Neural progenitor cell (in vitro differentiated cells): ENCODE results near the gene PUS7L.

ENCODE experiments used
- EZH2 ChIP-seq: fragments of 200-600 bp; sonication (generic); IDR thresholded peaks from 2 replicates; pipeline ENCODE4 v1.6.1; 2017; ENCODE audit warnings: antibody characterized with exemption, mild to moderate bottlenecking, moderate library complexity
- TF ChIP-seq, protein P1 (sequence below): fragments of 200-600 bp; sonication (generic); IDR thresholded peaks from 2 replicates; pipeline ENCODE4 v1.5.1; 2017; ENCODE audit warnings: antibody characterized with exemption, mild to moderate bottlenecking

DNA sequence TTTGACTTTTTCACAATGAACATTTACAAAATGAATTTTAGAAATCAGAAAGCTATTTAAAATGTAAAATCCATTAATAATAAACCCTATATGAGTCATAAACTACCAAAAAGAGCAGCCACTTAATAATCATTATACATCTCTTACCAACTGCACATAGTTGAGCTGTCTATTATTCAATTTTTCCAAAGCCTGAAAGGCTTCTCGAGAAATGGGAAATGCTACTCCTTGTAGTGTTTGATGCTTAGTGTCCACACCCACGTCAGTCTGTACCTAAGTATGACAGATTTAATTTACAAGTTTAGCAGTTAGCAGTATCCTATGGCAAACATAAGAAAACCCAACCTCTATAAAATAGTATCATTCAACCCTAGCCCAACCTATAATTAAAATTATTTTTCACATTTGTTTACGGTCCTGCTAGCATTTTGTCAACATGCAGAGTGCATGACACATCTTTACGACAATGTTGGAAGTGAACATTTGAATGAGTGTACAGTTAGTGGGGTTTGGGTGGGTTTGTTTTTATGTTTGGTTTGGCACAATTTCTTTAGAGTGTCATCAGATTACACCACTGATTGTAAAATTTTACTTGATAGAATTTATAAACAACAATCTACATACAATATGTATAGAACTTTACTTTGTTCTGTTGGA, 39.1 kb upstream of the PUS7L start:
- TF ChIP-seq, protein P1, sequence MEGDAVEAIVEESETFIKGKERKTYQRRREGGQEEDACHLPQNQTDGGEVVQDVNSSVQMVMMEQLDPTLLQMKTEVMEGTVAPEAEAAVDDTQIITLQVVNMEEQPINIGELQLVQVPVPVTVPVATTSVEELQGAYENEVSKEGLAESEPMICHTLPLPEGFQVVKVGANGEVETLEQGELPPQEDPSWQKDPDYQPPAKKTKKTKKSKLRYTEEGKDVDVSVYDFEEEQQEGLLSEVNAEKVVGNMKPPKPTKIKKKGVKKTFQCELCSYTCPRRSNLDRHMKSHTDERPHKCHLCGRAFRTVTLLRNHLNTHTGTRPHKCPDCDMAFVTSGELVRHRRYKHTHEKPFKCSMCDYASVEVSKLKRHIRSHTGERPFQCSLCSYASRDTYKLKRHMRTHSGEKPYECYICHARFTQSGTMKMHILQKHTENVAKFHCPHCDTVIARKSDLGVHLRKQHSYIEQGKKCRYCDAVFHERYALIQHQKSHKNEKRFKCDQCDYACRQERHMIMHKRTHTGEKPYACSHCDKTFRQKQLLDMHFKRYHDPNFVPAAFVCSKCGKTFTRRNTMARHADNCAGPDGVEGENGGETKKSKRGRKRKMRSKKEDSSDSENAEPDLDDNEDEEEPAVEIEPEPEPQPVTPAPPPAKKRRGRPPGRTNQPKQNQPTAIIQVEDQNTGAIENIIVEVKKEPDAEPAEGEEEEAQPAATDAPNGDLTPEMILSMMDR = no peak
- no peak for TF ChIP-seq EZH2
